ENCODE data around the gene CHST15.

DNA sequence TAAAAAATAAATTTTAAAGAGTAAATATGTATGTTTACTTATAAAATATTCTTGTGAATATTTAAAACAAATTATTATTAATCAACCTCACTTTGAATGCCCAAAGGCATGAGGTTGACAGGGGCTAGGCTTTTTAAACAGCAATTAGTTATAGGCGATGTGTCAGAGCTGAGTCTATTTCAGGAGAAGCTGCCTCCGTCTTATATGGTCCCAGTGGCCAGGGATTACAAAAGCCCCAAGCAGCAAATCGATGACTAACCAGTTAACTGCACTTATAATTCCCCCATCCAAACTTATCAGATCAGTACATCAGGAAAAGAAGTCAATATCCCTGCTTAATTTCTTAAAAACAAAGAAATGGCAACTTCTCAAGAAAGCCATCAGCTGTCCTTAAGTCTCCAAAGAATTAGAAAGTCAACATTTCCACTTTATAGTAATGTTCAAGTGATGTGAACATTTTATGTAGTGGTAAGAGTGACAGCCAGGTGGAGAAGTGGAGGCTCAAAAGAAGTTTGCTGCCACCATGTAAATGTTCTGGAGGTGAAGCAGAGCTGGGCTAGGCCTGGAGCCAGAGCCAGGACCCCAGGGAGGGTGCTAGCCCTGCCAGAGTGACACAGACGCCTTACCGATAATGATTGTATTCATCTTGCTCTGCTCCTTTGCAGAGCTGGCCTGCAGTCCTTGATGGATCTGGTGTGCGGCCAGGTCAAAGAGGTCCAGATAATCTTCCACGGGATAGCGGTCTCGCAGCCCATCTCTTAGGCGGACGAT is 51.5 kb downstream of the CHST15 start:
- TF ChIP-seq POLR2A (IDR thresholded peaks at IDR 0.05; ENCODE audit: low read depth, low read length) (no peak), POLR2AphosphoS5 (IDR thresholded peaks at IDR 0.05; ENCODE audit: low read depth, low read length) (no peak), TAF1 (IDR thresholded peaks at IDR 0.05; ENCODE audit: low read depth, low read length) (no peak)

Measured in GM12891 (cell line).